Measurements from ENCODE around the gene NCAM1. TPM values are rescaled to one million over a fixed set of nuclear protein-coding genes. Genes with fewer than 3 reads are reported as not detected.

The NCAM1 gene
- total and polyA plus RNA-seq, 2 experiments from 2014 or later, result 0.76 to 1.6 TPM

DNA sequence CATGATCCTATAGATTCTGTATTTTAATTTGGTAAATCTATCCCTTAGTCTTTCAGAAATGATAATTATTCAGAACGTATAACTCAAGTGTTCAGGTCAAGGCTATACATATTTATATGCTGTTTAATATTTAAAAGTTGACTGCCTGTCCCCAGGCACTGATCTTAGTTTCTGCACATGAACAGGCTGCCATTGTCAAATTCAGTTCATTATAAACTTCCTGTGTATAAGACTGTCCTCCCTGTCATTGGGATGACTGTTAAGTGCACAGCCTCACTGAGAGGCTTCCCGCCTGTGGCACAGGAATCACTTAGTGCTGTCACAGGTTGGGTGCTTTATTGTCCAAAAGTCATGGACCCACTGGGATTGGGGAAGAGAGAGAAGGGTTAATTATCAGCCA, 261.0 kb downstream of the NCAM1 start (continued):
- no peak for TF ChIP-seq NANOG (IDR thresholded peaks at IDR 0.05; ENCODE audit: borderline replicate concordance)

DNA sequence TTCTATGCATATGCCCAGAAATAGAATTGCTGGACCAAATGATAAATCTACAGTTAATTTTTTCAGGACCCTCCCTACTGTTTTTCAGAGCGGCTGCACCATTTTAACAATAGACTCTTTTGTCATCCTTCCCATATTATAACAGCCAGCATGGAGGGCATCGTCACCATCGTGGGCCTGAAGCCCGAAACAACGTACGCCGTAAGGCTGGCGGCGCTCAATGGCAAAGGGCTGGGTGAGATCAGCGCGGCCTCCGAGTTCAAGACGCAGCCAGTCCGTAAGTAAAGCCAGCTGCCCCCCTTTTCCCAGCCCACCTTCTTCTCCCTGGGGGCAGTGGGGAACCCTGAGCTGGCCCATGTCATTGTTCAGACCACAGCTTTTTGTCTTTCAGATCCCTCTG, 273.7 kb downstream of the NCAM1 start:
- ATAC-seq (no peak), DNase-seq (ENCODE audit: low spot score) (no peak)
- H3K4me1 Mint-ChIP-seq, result no peaks in the 10 kb centered on the region
- TF ChIP-seq ZNF331 (CRISPR knock-in tag; IDR thresholded peaks at IDR 0.05; ENCODE audit: low read depth) (no peak), EZH2phosphoT487 (IDR thresholded peaks at IDR 0.05; ENCODE audit: unreplicated experiment) (no peak), CREB1 (CRISPR knock-in tag; IDR thresholded peaks at IDR 0.05; ENCODE audit: low read depth) (no peak), POLR2AphosphoS5 (IDR thresholded peaks at IDR 0.05; ENCODE audit: low read depth) (no peak), EZH2 (IDR thresholded peaks at IDR 0.05; ENCODE audit: low read depth, unreplicated experiment) (no peak), JUNB (IDR thresholded peaks at IDR 0.05; ENCODE audit: unreplicated experiment) (no peak), ZNF114 (CRISPR knock-in tag; IDR thresholded peaks at IDR 0.05) (no peak), NANOG (IDR thresholded peaks at IDR 0.05; ENCODE audit: borderline replicate concordance) (no peak), STAT1 (IDR thresholded peaks at IDR 0.05; ENCODE audit: unreplicated experiment) (no peak)
- TF ChIP-seq, protein P1, sequence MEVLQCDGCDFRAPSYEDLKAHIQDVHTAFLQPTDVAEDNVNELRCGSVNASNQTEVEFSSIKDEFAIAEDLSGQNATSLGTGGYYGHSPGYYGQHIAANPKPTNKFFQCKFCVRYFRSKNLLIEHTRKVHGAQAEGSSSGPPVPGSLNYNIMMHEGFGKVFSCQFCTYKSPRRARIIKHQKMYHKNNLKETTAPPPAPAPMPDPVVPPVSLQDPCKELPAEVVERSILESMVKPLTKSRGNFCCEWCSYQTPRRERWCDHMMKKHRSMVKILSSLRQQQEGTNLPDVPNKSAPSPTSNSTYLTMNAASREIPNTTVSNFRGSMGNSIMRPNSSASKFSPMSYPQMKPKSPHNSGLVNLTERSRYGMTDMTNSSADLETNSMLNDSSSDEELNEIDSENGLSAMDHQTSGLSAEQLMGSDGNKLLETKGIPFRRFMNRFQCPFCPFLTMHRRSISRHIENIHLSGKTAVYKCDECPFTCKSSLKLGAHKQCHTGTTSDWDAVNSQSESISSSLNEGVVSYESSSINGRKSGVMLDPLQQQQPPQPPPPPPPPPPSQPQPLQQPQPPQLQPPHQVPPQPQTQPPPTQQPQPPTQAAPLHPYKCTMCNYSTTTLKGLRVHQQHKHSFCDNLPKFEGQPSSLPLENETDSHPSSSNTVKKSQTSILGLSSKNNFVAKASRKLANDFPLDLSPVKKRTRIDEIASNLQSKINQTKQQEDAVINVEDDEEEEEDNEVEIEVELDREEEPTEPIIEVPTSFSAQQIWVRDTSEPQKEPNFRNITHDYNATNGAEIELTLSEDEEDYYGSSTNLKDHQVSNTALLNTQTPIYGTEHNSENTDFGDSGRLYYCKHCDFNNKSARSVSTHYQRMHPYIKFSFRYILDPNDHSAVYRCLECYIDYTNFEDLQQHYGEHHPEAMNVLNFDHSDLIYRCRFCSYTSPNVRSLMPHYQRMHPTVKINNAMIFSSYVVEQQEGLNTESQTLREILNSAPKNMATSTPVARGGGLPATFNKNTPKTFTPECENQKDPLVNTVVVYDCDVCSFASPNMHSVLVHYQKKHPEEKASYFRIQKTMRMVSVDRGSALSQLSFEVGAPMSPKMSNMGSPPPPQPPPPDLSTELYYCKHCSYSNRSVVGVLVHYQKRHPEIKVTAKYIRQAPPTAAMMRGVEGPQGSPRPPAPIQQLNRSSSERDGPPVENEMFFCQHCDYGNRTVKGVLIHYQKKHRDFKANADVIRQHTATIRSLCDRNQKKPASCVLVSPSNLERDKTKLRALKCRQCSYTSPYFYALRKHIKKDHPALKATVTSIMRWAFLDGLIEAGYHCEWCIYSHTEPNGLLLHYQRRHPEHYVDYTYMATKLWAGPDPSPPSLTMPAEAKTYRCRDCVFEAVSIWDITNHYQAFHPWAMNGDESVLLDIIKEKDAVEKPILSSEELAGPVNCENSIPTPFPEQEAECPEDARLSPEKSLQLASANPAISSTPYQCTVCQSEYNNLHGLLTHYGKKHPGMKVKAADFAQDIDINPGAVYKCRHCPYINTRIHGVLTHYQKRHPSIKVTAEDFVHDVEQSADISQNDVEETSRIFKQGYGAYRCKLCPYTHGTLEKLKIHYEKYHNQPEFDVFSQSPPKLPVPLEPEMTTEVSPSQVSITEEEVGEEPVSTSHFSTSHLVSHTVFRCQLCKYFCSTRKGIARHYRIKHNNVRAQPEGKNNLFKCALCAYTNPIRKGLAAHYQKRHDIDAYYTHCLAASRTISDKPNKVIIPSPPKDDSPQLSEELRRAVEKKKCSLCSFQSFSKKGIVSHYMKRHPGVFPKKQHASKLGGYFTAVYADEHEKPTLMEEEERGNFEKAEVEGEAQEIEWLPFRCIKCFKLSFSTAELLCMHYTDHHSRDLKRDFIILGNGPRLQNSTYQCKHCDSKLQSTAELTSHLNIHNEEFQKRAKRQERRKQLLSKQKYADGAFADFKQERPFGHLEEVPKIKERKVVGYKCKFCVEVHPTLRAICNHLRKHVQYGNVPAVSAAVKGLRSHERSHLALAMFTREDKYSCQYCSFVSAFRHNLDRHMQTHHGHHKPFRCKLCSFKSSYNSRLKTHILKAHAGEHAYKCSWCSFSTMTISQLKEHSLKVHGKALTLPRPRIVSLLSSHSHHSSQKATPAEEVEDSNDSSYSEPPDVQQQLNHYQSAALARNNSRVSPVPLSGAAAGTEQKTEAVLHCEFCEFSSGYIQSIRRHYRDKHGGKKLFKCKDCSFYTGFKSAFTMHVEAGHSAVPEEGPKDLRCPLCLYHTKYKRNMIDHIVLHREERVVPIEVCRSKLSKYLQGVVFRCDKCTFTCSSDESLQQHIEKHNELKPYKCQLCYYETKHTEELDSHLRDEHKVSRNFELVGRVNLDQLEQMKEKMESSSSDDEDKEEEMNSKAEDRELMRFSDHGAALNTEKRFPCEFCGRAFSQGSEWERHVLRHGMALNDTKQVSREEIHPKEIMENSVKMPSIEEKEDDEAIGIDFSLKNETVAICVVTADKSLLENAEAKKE (CRISPR knock-in tag; IDR thresholded peaks at IDR 0.05), result no peak
- TF ChIP-seq, protein P2, sequence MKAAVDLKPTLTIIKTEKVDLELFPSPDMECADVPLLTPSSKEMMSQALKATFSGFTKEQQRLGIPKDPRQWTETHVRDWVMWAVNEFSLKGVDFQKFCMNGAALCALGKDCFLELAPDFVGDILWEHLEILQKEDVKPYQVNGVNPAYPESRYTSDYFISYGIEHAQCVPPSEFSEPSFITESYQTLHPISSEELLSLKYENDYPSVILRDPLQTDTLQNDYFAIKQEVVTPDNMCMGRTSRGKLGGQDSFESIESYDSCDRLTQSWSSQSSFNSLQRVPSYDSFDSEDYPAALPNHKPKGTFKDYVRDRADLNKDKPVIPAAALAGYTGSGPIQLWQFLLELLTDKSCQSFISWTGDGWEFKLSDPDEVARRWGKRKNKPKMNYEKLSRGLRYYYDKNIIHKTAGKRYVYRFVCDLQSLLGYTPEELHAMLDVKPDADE (IDR thresholded peaks at IDR 0.05), result no peak
- TF ChIP-seq, protein P3, sequence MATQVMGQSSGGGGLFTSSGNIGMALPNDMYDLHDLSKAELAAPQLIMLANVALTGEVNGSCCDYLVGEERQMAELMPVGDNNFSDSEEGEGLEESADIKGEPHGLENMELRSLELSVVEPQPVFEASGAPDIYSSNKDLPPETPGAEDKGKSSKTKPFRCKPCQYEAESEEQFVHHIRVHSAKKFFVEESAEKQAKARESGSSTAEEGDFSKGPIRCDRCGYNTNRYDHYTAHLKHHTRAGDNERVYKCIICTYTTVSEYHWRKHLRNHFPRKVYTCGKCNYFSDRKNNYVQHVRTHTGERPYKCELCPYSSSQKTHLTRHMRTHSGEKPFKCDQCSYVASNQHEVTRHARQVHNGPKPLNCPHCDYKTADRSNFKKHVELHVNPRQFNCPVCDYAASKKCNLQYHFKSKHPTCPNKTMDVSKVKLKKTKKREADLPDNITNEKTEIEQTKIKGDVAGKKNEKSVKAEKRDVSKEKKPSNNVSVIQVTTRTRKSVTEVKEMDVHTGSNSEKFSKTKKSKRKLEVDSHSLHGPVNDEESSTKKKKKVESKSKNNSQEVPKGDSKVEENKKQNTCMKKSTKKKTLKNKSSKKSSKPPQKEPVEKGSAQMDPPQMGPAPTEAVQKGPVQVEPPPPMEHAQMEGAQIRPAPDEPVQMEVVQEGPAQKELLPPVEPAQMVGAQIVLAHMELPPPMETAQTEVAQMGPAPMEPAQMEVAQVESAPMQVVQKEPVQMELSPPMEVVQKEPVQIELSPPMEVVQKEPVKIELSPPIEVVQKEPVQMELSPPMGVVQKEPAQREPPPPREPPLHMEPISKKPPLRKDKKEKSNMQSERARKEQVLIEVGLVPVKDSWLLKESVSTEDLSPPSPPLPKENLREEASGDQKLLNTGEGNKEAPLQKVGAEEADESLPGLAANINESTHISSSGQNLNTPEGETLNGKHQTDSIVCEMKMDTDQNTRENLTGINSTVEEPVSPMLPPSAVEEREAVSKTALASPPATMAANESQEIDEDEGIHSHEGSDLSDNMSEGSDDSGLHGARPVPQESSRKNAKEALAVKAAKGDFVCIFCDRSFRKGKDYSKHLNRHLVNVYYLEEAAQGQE (IDR thresholded peaks at IDR 0.05; ENCODE audit: unreplicated experiment), result no peak
- TF ChIP-seq, protein P4, sequence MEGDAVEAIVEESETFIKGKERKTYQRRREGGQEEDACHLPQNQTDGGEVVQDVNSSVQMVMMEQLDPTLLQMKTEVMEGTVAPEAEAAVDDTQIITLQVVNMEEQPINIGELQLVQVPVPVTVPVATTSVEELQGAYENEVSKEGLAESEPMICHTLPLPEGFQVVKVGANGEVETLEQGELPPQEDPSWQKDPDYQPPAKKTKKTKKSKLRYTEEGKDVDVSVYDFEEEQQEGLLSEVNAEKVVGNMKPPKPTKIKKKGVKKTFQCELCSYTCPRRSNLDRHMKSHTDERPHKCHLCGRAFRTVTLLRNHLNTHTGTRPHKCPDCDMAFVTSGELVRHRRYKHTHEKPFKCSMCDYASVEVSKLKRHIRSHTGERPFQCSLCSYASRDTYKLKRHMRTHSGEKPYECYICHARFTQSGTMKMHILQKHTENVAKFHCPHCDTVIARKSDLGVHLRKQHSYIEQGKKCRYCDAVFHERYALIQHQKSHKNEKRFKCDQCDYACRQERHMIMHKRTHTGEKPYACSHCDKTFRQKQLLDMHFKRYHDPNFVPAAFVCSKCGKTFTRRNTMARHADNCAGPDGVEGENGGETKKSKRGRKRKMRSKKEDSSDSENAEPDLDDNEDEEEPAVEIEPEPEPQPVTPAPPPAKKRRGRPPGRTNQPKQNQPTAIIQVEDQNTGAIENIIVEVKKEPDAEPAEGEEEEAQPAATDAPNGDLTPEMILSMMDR (conservative IDR thresholded peaks at IDR 0.05; ENCODE audit: low read depth in 2 of 2), result no peak
- Histone ChIP-seq H3K4me1 (ENCODE audit: insufficient read depth) (no peaks in the 10 kb centered on the region), H4K20me1 (replicated peaks; ENCODE audit: insufficient read depth) (no peaks in the 10 kb centered on the region), H3K36me3 (ENCODE audit: insufficient read depth) (no peaks in the 10 kb centered on the region), H3K27ac (ENCODE audit: low read depth) (no peak overlapping the region), H2AFZ (no peak overlapping the region), H3F3A (replicated peaks; ENCODE audit: low read depth) (no peaks in the 10 kb centered on the region), H3K27me3 (ENCODE audit: insufficient read depth) (no peaks in the 10 kb centered on the region), H3K9me2 (ENCODE audit: insufficient read depth) (no peaks in the 10 kb centered on the region), H3K4me2 (no peak overlapping the region), H3K79me2 (replicated peaks; ENCODE audit: insufficient read depth) (no peaks in the 10 kb centered on the region), H3K4me3 (no peak overlapping the region)
- no peak overlapping the region for H3K4me3 Mint-ChIP-seq
- H3K27ac Mint-ChIP-seq, result no peak overlapping the region
- H3K27me3 Mint-ChIP-seq (ENCODE audit: insufficient read depth, low read depth, poor library complexity), result peaks cover 5% of the 10 kb centered on the region
- H3K36me3 Mint-ChIP-seq (ENCODE audit: low read depth), result no peaks in the 10 kb centered on the region; the same call in 2 of the 3 replicates
- no peaks in the 10 kb centered on the region for H3K9me3 Mint-ChIP-seq
